ENCODE measurements around the gene CDCA5.

DNA sequence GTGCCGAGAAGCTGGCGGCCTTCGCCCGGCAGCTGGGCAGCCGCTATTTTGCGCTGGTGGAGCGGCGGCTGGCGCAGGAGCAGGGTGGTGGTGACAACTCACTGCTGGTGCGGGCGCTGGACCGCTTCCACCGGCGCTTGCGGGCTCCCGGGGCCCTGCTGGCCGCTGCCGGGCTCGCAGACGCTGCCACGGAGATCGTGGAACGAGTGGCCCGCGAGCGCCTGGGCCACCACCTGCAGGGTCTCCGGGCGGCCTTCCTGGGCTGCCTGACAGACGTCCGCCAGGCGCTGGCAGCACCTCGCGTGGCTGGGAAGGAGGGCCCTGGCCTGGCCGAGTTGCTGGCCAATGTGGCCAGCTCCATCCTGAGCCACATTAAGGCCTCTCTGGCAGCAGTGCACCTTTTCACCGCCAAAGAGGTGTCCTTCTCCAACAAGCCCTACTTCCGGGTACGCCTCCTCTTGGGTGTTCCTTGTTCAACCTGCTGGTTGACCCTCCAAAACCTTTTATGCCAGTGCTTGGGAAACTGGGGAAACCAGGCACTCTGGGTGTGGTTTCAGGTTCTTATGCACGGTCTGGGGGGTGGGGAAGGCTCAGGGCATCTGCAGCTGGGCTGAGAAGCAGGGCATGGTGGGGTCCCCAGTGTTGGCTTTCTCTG is 24.8 kb upstream of the CDCA5 start:
- TF ChIP-seq SUZ12 (IDR thresholded peaks at IDR 0.05; ENCODE audit: extremely low read depth, insufficient read depth, insufficient read length) (no peak), YY1 (IDR thresholded peaks at IDR 0.05; ENCODE audit: insufficient read depth, insufficient read length) (no peak)

Measured in NT2/D1 (cell line).